Gastrocnemius medialis (tissue), 4 donors: ENCODE data around the gene PSMA6.

Experiments
- POLR2A ChIP-seq, 2 donors: fragments of 450-650 bp; IDR thresholded peaks; one replicate each; pipeline ENCODE4 v1.6.1; 2017; ENCODE audit warnings: antibody characterized with exemption in 2 of 2, mild to moderate bottlenecking in 2 of 2, moderate library complexity in 2 of 2
- TF ChIP-seq, protein P1 (sequence below), 5 experiments: fragments of 450-650 bp in 3 of 5; fragments of 200-600 bp in 2 of 5; sonication (generic) in 2 of 5; IDR thresholded peaks in 4 of 5; conservative IDR thresholded peaks in 1 of 5; 1 replicate in 4 of 5; 2 replicates in 1 of 5; pipeline ENCODE4 v1.5.1; 2016 to 2019; ENCODE audit warnings: antibody characterized with exemption in 5 of 5, mild to moderate bottlenecking in 3 of 5, moderate library complexity in 3 of 5

- TF ChIP-seq, protein P1, sequence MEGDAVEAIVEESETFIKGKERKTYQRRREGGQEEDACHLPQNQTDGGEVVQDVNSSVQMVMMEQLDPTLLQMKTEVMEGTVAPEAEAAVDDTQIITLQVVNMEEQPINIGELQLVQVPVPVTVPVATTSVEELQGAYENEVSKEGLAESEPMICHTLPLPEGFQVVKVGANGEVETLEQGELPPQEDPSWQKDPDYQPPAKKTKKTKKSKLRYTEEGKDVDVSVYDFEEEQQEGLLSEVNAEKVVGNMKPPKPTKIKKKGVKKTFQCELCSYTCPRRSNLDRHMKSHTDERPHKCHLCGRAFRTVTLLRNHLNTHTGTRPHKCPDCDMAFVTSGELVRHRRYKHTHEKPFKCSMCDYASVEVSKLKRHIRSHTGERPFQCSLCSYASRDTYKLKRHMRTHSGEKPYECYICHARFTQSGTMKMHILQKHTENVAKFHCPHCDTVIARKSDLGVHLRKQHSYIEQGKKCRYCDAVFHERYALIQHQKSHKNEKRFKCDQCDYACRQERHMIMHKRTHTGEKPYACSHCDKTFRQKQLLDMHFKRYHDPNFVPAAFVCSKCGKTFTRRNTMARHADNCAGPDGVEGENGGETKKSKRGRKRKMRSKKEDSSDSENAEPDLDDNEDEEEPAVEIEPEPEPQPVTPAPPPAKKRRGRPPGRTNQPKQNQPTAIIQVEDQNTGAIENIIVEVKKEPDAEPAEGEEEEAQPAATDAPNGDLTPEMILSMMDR (IDR thresholded peaks at IDR 0.05 in 4 of 5, conservative IDR thresholded peaks at IDR 0.05 in 1 of 5): no peak
- no peak for TF ChIP-seq POLR2A (IDR thresholded peaks at IDR 0.05)
These were observed 48.7 kb downstream of the PSMA6 start for GRCh38 chr14:35340616-35341453.
